ENCODE data around the gene LRRC4B.
A peak's percentile ranks its signal among the peaks of the same experiment; 100 is the strongest.

The LRRC4B gene

GRCh38 chr19:50573741-50574461, 5.7 kb upstream of the LRRC4B start:
- TF ChIP-seq Cebpa-rat (IDR thresholded peaks at IDR 0.05): no peak
- H3K4me3 ChIP-seq: no peak overlapping the region
- H3K4me1 ChIP-seq: peaks cover 0 to 10% (median 0%) of the 10 kb centered on the region in 10 experiments; a peak in 3 of 20 replicates
- H3K4me2 ChIP-seq: peak overlapping the region in 1 of 11 experiments; percentile 20; a peak in 1 of 22 replicates
- H3K9ac ChIP-seq: no peak overlapping the region
- no peak overlapping the region for H3K27ac ChIP-seq
- peaks cover 7 to 14% (median 13%) of the 10 kb centered on the region in 11 experiments for H3K27me3 ChIP-seq
- H4K20me1 ChIP-seq: peaks cover 0 to 5% (median 0%) of the 10 kb centered on the region in 11 experiments; a peak in 1 of 22 replicates
- H3K36me3 ChIP-seq: no peaks in the 10 kb centered on the region
- H3K9me3 ChIP-seq (replicated peaks in 1 of 11): no peaks in the 10 kb centered on the region

GRCh38 chr19:50570997-50571396, 2.8 kb upstream of the LRRC4B start:
- H3K36me3 ChIP-seq: no peaks in the 10 kb centered on the region
- no peak overlapping the region for H3K9ac ChIP-seq
- peaks cover 21 to 38% (median 35%) of the 10 kb centered on the region in 11 experiments for H3K27me3 ChIP-seq
- no peak overlapping the region for H3K27ac ChIP-seq
- peaks cover 0 to 5% (median 0%) of the 10 kb centered on the region in 11 experiments; a peak in 1 of 22 replicates for H4K20me1 ChIP-seq
- H3K4me3 ChIP-seq: no peak overlapping the region
- H3K4me1 ChIP-seq: peaks cover 10 to 21% (median 12%) of the 10 kb centered on the region in 10 experiments; a peak in 14 of 20 replicates
- no peak overlapping the region for H3K4me2 ChIP-seq
- no peaks in the 10 kb centered on the region for H3K9me3 ChIP-seq (replicated peaks in 1 of 11)
- TF ChIP-seq Cebpa-rat (IDR thresholded peaks at IDR 0.05): no peak

- no peak overlapping the region for H3K9ac ChIP-seq
- peaks cover 12 to 24% (median 14%) of the 10 kb centered on the region in 10 experiments; a peak in 14 of 20 replicates for H3K4me1 ChIP-seq
- H3K4me3 ChIP-seq: no peak overlapping the region
- no peaks in the 10 kb centered on the region for H3K36me3 ChIP-seq
- no peak overlapping the region for H3K27ac ChIP-seq
- peaks cover 31 to 48% (median 45%) of the 10 kb centered on the region in 11 experiments for H3K27me3 ChIP-seq
- TF ChIP-seq Cebpa-rat (IDR thresholded peaks at IDR 0.05): no peak
- no peak overlapping the region for H3K4me2 ChIP-seq
- H3K9me3 ChIP-seq (replicated peaks in 1 of 11): no peaks in the 10 kb centered on the region
- H4K20me1 ChIP-seq: peaks cover 0 to 10% (median 0%) of the 10 kb centered on the region in 11 experiments; a peak in 4 of 22 replicates
Observed at GRCh38 chr19:50569938-50570540, 1.8 kb upstream of the LRRC4B start.

GRCh38 chr19:50568728-50569698, 778 bp upstream of the LRRC4B start:
- Histone ChIP-seq H3K9ac (no peak overlapping the region), H3K4me3 (no peak overlapping the region), H3K27me3 (peaks cover 41 to 58% (median 55%) of the 10 kb centered on the region in 11 experiments), H3K36me3 (no peaks in the 10 kb centered on the region), H3K4me2 (no peak overlapping the region), H3K9me3 (replicated peaks in 1 of 11) (no peaks in the 10 kb centered on the region), H4K20me1 (peaks cover 0 to 13% (median 0%) of the 10 kb centered on the region in 11 experiments; a peak in 5 of 22 replicates), H3K27ac (no peak overlapping the region), H3K4me1 (peaks cover 6 to 17% (median 14%) of the 10 kb centered on the region in 10 experiments; a peak in 14 of 20 replicates)
- TF ChIP-seq Cebpa-rat (IDR thresholded peaks at IDR 0.05): no peak

- Histone ChIP-seq H3K27ac (no peak overlapping the region), H3K9ac (no peak overlapping the region), H4K20me1 (peaks cover 0 to 22% (median 0%) of the 10 kb centered on the region in 11 experiments; a peak in 6 of 22 replicates), H3K9me3 (replicated peaks in 1 of 11) (no peaks in the 10 kb centered on the region), H3K27me3 (peaks cover 50 to 70% (median 68%) of the 10 kb centered on the region in 11 experiments), H3K4me3 (peak overlapping the region in 1 of 10 experiments; percentile 24; a peak in 1 of 20 replicates), H3K36me3 (no peaks in the 10 kb centered on the region), H3K4me1 (peaks cover 6 to 17% (median 14%) of the 10 kb centered on the region in 10 experiments; a peak in 13 of 20 replicates), H3K4me2 (peak overlapping the region in 7 of 11 experiments; percentile 7 to 59 (median 41); a peak in 10 of 22 replicates)
- no peak for TF ChIP-seq Cebpa-rat (IDR thresholded peaks at IDR 0.05)
Observed at GRCh38 chr19:50567052-50567841, 988 bp downstream of the LRRC4B start.

- Histone ChIP-seq H3K9me3 (replicated peaks in 1 of 11) (no peaks in the 10 kb centered on the region), H3K4me1 (peaks cover 6 to 17% (median 14%) of the 10 kb centered on the region in 10 experiments; a peak in 13 of 20 replicates), H3K4me2 (peak overlapping the region in 10 of 11 experiments; percentile 3 to 59 (median 30); a peak in 14 of 22 replicates), H3K4me3 (peak overlapping the region in 2 of 10 experiments; percentile 24 to 28; a peak in 4 of 20 replicates), H3K27me3 (peaks cover 50 to 70% (median 68%) of the 10 kb centered on the region in 11 experiments), H3K9ac (no peak overlapping the region), H3K36me3 (no peaks in the 10 kb centered on the region), H4K20me1 (peaks cover 0 to 22% (median 0%) of the 10 kb centered on the region in 11 experiments; a peak in 6 of 22 replicates), H3K27ac (no peak overlapping the region)
- no peak for TF ChIP-seq Cebpa-rat (IDR thresholded peaks at IDR 0.05)
Observed at GRCh38 chr19:50565984-50566903, 2.0 kb downstream of the LRRC4B start.
